DMS53 treated with DMSO at 0.1 percent for 48 hours (cell line): ENCODE data around the gene IGF2.
A peak's percentile ranks its signal among the peaks of the same experiment; 100 is the strongest.
"Not testable (repeated sequence)": the region's sequence is repeated elsewhere in the genome, so short reads cannot be mapped to it uniquely, and the experiment has no call there.

ENCODE experiments used
- DNase-seq: peaks from one replicate; lab custom pipeline; 2025; ENCODE audit not compliant: unreplicated experiment; lab: John Stamatoyannopoulos, UW

IGF2 gene

GRCh38 chr11:2139123-2139521 lies at the start of gene IGF2:
Gene IGF2, minus strand, starts transcription at chr11:2139389. Its CDS starts 3,866 bp downstream, at chr11:2135523.
- no peak for DNase-seq

- DNase-seq, result no peak
Observed at GRCh38 chr11:2188745-2189144, 49.6 kb upstream of the IGF2 start.

GRCh38 chr11:2187280-2187707 lies 48.1 kb upstream of the IGF2 start:
- DNase-seq, result no peak

GRCh38 chr11:2186669-2187279 lies 47.6 kb upstream of the IGF2 start:
- peak; percentile 52 for DNase-seq

GRCh38 chr11:2185324-2186085 lies 46.3 kb upstream of the IGF2 start:
- no peak for DNase-seq

- no peak for DNase-seq
Observed at GRCh38 chr11:2182692-2183474, 43.7 kb upstream of the IGF2 start.

- no peak for DNase-seq
Observed at GRCh38 chr11:2182075-2182474, 42.9 kb upstream of the IGF2 start.

- DNase-seq, result no peak
Observed at GRCh38 chr11:2180789-2181370, 41.7 kb upstream of the IGF2 start.

GRCh38 chr11:2180347-2180746 lies 41.2 kb upstream of the IGF2 start:
- DNase-seq, result no peak

- no peak for DNase-seq
Observed at GRCh38 chr11:2179516-2179915, 40.3 kb upstream of the IGF2 start.

- no peak for DNase-seq
Observed at GRCh38 chr11:2178906-2179494, 39.8 kb upstream of the IGF2 start.

GRCh38 chr11:2178055-2178773 lies 39.0 kb upstream of the IGF2 start:
- DNase-seq, result not testable (repeated sequence)

- no peak for DNase-seq
Observed at GRCh38 chr11:2177076-2177475, 37.9 kb upstream of the IGF2 start.

GRCh38 chr11:2176389-2176900 lies 37.3 kb upstream of the IGF2 start:
- no peak for DNase-seq

- no peak for DNase-seq
Observed at GRCh38 chr11:2175659-2176058, 36.5 kb upstream of the IGF2 start.

GRCh38 chr11:2174361-2174760 lies 35.2 kb upstream of the IGF2 start:
- no peak for DNase-seq

- no peak for DNase-seq
Observed at GRCh38 chr11:2173761-2174160, 34.6 kb upstream of the IGF2 start.

- no peak for DNase-seq
Observed at GRCh38 chr11:2173150-2173693, 34.0 kb upstream of the IGF2 start.

GRCh38 chr11:2172676-2173075 lies 33.5 kb upstream of the IGF2 start:
- DNase-seq, result no peak

GRCh38 chr11:2171591-2172003 lies 32.4 kb upstream of the IGF2 start, which contains the start of gene TH:
Gene TH, minus strand, starts transcription at chr11:2171815. Its CDS starts 29 bp downstream, at chr11:2171786.
- no peak for DNase-seq
